ENCODE results near the gene COL23A1. TPM values are rescaled to one million over a fixed set of nuclear protein-coding genes. Genes with fewer than 3 reads are reported as not detected.

Gene COL23A1
- total RNA-seq, 2 experiments from 2014 or later: 0.63 to 0.68 TPM

DNA sequence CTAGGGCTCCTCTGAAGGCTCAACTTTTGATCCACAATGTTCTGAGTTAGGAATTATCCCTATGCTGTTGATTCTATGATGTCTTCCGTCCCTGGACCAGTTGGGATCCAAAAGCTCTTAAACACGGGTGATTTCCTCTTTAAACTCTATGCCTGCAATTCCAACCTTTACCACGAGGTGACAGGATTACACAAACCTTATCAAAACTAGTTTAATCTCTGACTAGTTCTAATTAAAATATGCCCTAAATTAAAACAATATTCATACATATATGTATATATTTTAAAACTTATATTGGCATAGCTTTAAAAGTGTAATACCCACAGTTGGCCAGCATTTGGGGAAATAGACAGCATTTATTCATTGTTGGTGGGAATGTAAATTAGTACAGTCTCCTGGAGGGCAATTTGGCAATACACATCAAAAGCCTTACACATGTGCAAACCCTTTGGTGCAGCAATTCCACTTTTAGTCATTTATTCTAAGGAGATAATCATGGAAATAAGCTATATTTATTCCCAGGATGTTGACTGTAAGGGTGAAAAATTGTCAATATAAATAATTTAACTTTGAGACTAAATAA lies 306.0 kb downstream of the COL23A1 start:
- no peaks in the 10 kb centered on the region for H3K36me3 Mint-ChIP-seq (ENCODE audit: low read depth)
- peaks cover 12% of the 10 kb centered on the region for H3K4me1 Mint-ChIP-seq (ENCODE audit: low read depth)
- POLR2A ChIA-PET: no interaction called here
- DNase-seq (peak; percentile 44), ATAC-seq (no peak)
- no peak overlapping the region for H3K27ac Mint-ChIP-seq
- no peak overlapping the region for H3K4me3 Mint-ChIP-seq
- peaks cover 11% of the 10 kb centered on the region for H3K9me3 Mint-ChIP-seq (ENCODE audit: insufficient read depth)
- CTCF ChIA-PET: interaction anchor here (0.6 to 2.2 kb wide), 8 partner anchors 9 to 354 kb away, joined by 3 to 9 read pairs (median 4); no protein-coding TSS in a partner anchor
- peaks cover 5% of the 10 kb centered on the region for H3K27me3 Mint-ChIP-seq (ENCODE audit: low read depth)

DNA sequence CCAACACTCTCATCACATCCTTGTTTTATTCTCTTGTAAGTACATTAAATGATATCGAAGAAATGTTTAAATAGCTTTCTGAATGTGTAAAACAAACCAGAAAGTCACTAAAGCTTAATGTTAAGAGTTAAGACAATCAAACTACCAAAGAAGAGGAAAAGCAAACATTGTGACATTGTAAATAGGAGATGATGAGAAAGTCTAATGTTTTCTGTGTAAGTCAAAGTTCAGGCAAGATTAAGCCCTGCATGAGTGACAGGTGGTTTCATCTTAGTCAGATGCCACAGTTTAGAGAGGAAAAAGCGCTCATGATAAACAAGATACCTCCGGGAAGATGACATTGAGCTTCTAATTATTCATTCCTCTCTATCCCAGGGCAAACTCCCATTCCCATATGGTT lies 306.7 kb downstream of the COL23A1 start:
- POLR2A ChIA-PET: no interaction called here
- ATAC-seq (no peak), DNase-seq (no peak)
- Mint-ChIP-seq H3K27me3 (ENCODE audit: low read depth) (peaks cover 5% of the 10 kb centered on the region), H3K9me3 (ENCODE audit: insufficient read depth) (peaks cover 11% of the 10 kb centered on the region), H3K4me1 (ENCODE audit: low read depth) (peaks cover 16% of the 10 kb centered on the region), H3K4me3 (no peak overlapping the region), H3K36me3 (ENCODE audit: low read depth) (no peaks in the 10 kb centered on the region), H3K27ac (no peak overlapping the region)
- CTCF ChIA-PET: interaction anchor here (0.8 to 2.2 kb wide), 7 partner anchors 8 to 355 kb away, joined by 3 to 9 read pairs (median 4); no protein-coding TSS in a partner anchor

DNA sequence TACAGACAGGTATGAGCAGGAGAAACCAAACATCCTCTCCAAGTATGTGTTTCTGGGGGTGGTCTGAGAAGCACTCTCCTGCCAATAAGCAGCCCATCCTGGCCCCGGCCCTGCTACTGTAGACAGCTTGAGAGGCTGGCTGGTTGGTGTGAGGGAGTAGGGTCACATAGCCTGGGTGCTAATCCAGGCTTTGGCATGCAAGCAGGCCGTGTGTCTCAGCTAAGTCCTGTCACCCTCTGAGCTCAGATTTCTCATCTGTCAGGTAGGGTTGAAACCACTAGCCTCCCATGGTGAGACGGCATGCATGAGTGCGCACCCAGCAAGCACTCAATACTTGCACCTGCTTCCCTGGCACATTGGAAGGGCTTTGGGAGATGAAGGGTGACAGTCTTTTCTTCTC lies 307.8 kb downstream of the COL23A1 start:
- ATAC-seq (no peak), DNase-seq (no peak)
- no peak overlapping the region for H3K4me3 Mint-ChIP-seq
- ChIA-PET CTCF (interaction anchor here (1.0 to 1.7 kb wide), 2 partner anchors 270 to 343 kb away, joined by 3 to 6 read pairs; no protein-coding TSS in a partner anchor), POLR2A (no interaction called here)
- peaks cover 11% of the 10 kb centered on the region for H3K9me3 Mint-ChIP-seq (ENCODE audit: insufficient read depth)
- peaks cover 3% of the 10 kb centered on the region for H3K27me3 Mint-ChIP-seq (ENCODE audit: low read depth)
- H3K36me3 Mint-ChIP-seq (ENCODE audit: low read depth): no peaks in the 10 kb centered on the region
- peaks cover 19% of the 10 kb centered on the region for H3K4me1 Mint-ChIP-seq (ENCODE audit: low read depth)
- H3K27ac Mint-ChIP-seq: no peak overlapping the region

DNA sequence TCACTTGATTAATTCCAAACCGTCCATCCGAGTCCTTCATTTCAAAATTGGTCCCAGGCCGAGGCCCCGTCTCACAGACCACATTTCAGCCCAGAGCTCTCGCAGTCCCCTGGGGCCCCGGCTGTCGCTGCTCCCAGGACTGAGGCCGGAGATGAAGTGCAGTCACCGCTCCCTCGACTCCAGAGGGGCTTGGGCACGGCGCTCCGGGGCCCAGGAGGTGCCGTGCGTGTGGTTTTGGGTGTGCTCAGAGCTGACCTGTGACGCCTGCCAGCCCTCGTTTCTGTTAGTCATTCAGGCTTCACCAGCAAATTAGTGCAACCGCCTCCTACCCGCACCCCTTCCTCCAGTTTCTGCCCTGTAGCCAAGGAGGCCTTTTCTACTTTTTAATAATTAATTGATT lies 308.9 kb downstream of the COL23A1 start:
- DNase-seq: no peak
- peaks cover 11% of the 10 kb centered on the region for H3K9me3 Mint-ChIP-seq (ENCODE audit: insufficient read depth)
- no peak overlapping the region for H3K4me3 Mint-ChIP-seq
- H3K4me1 Mint-ChIP-seq (ENCODE audit: low read depth): peaks cover 19% of the 10 kb centered on the region
- ATAC-seq: no peak
- H3K36me3 Mint-ChIP-seq (ENCODE audit: low read depth): no peaks in the 10 kb centered on the region
- H3K27ac Mint-ChIP-seq: no peak overlapping the region
- peaks cover 3% of the 10 kb centered on the region for H3K27me3 Mint-ChIP-seq (ENCODE audit: low read depth)
- ChIA-PET POLR2A (no interaction called here), CTCF (interaction anchor here (1.4 to 2.5 kb wide), 2 partner anchors 270 to 307 kb away, joined by 7 to 12 read pairs; no protein-coding TSS in a partner anchor)

DNA sequence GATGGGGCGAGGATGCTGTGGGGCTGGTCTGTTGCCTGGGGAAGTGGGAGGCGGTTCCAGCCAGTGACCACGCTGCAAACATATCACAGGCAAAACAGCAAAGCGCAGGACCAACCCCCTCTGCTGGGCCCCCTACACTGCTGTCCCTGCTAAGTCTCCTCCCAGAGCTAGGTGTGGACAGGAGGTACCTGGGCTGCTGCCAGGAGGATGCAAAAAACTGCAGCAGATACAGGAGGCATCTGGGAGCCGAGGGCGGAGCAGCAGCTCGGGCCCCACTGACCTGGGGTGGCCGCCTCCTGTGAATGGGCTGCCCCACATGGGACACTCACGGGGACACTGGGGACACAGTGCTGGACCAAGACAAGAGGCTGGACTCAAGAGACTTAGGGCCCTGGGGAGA lies 309.6 kb downstream of the COL23A1 start:
- DNase-seq: no peak
- H3K4me3 Mint-ChIP-seq: no peak overlapping the region
- H3K27me3 Mint-ChIP-seq (ENCODE audit: low read depth): peaks cover 3% of the 10 kb centered on the region
- CTCF ChIA-PET: interaction anchor here (0.5 to 2.5 kb wide), 16 partner anchors 9 to 1213 kb away, joined by 3 to 12 read pairs (median 4); partner anchors contain the start of gene COL23A1
- no peak for ATAC-seq
- H3K36me3 Mint-ChIP-seq (ENCODE audit: low read depth): no peaks in the 10 kb centered on the region
- H3K4me1 Mint-ChIP-seq (ENCODE audit: low read depth): peaks cover 19% of the 10 kb centered on the region
- POLR2A ChIA-PET: interaction anchor here (0.7 kb wide), 1 partner anchor 276 kb away, joined by 3 read pairs; no protein-coding TSS in a partner anchor
- no peak overlapping the region for H3K27ac Mint-ChIP-seq
- H3K9me3 Mint-ChIP-seq (ENCODE audit: insufficient read depth): peaks cover 11% of the 10 kb centered on the region

DNA sequence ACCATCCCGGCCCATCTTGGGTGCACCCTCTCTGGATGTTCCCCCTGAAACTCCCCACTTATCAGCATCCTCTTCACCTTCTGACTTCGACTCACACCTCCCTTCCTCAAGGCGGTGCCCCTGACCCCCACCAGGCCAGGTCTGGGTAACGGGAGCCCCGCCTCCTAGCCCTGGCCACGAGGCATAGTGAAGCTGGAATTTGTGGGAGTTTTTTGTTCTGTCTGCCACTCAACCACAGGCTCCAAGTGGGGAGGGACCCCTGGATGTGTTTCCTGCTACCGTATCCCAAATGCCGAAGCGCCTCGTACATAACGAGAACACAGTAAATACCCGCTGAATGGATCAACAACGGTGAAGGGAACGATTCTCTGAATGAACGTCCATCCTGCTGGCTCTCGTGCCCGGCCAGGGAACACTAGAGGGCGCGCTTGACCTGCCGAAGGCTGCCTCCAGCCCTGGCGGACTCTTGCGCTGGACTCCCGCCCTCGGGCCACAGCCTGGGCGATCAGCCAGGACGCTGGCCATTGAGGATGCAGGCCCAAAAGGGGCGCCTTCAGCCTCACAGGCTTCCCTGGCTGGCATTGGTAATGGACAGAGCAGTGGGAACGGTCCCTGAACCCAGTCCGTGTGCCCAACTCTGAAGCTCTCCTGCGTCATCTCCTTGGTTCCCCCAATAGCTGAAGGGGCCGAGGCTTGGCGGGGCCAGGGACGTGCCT lies 310.3 kb downstream of the COL23A1 start:
- peaks cover 3% of the 10 kb centered on the region for H3K27me3 Mint-ChIP-seq (ENCODE audit: low read depth)
- H3K4me1 Mint-ChIP-seq (ENCODE audit: low read depth): peaks cover 19% of the 10 kb centered on the region
- DNase-seq (peak; percentile 79), ATAC-seq (peak; percentile 82)
- H3K4me3 Mint-ChIP-seq: no peak overlapping the region
- POLR2A ChIA-PET: interaction anchor here (0.7 kb wide), 1 partner anchor 277 kb away, joined by 3 read pairs; no protein-coding TSS in a partner anchor
- no peaks in the 10 kb centered on the region for H3K36me3 Mint-ChIP-seq (ENCODE audit: low read depth)
- CTCF ChIA-PET: interaction anchor here (0.5 to 2.5 kb wide), 17 partner anchors 9 to 1214 kb away, joined by 3 to 12 read pairs (median 3); partner anchors contain the start of gene COL23A1
- peak overlapping the region; percentile 81 for H3K27ac Mint-ChIP-seq
- peaks cover 11% of the 10 kb centered on the region for H3K9me3 Mint-ChIP-seq (ENCODE audit: insufficient read depth)

DNA sequence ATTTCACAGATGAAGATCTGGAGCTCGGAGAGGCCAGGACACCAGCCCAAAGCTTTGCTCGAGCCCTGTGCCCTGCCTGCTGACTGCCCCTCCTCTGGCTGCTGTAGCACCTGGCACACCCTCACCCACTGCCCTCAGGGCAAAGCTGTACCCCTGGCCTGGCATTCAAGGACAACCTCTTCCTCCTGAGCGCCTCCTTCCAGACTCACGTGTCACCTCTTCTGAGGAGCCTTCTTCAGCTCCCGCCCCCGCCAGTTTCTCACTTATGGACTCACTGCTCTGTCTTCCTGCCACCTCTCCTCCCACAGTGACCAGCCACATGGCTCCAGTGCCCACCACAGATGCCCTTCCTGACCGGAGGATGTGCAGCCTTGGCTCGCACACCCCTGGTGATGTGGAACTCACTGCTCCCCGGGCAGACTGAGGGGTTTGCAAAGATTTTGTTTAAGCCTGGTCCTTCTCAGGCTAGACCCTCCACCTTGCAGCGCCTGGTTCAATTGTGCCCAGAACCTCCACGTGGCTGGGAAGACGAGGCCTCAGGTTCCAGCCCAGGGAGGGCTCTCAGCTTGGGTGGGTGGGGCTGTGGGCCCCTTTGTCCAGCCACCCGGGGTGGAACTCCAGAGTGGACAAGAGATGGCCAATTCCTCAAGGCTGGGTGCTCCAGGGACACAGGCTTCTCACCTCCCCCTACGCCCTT lies 311.0 kb downstream of the COL23A1 start:
- H3K9me3 Mint-ChIP-seq (ENCODE audit: insufficient read depth): peaks cover 11% of the 10 kb centered on the region
- H3K4me3 Mint-ChIP-seq: no peak overlapping the region
- H3K4me1 Mint-ChIP-seq (ENCODE audit: low read depth): peaks cover 19% of the 10 kb centered on the region
- peak; percentile 12 for ATAC-seq
- peaks cover 3% of the 10 kb centered on the region for H3K27me3 Mint-ChIP-seq (ENCODE audit: low read depth)
- peak overlapping the region; percentile 81 for H3K27ac Mint-ChIP-seq
- no peak for DNase-seq
- H3K36me3 Mint-ChIP-seq (ENCODE audit: low read depth): no peaks in the 10 kb centered on the region
- ChIA-PET CTCF (interaction anchor here (0.6 to 2.5 kb wide), 9 partner anchors 8 to 311 kb away, joined by 3 to 12 read pairs (median 6); partner anchors contain the start of gene COL23A1), POLR2A (no interaction called here)

DNA sequence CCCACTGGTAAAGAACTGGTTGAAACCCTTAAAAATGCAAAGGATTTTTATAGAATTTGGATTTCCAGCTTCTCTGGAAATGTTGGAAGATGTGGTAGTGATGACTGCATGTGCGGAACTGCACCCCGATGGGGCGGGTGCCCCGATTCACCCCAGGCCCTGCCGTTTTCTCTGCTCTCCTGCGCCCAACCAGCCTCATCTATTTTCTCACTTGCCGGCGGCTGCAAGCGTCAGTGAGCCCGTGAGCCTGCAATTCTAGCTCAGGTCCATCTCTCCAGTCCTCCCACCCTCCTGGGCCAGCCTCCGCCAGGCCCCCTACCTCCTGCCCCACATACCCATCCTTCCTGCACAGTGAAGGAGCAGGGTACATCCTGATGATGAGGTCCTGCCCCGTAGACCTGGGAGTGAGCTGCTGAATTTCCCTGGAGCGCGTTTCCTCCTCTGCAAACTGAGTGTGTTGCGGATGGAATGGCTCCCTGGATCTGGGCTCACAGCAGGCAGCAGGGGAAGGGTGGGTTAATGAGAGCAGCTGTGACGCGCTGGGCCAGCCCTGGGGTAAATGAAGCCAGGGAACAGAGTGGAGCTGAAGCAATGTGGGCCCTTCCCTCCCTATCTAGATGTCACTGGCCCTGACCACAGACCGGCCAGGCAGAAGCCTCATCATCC lies 311.7 kb downstream of the COL23A1 start:
- Mint-ChIP-seq H3K27ac (peak overlapping the region; percentile 20), H3K27me3 (ENCODE audit: low read depth) (peaks cover 3% of the 10 kb centered on the region), H3K4me3 (no peak overlapping the region), H3K4me1 (ENCODE audit: low read depth) (peaks cover 19% of the 10 kb centered on the region), H3K36me3 (ENCODE audit: low read depth) (no peaks in the 10 kb centered on the region), H3K9me3 (ENCODE audit: insufficient read depth) (peaks cover 5% of the 10 kb centered on the region)
- no peak for DNase-seq
- ChIA-PET CTCF (interaction anchor here (0.6 to 1.7 kb wide), 4 partner anchors 42 to 311 kb away, joined by 3 to 7 read pairs (median 5); partner anchors contain the start of gene COL23A1), POLR2A (no interaction called here)
- no peak for ATAC-seq

DNA sequence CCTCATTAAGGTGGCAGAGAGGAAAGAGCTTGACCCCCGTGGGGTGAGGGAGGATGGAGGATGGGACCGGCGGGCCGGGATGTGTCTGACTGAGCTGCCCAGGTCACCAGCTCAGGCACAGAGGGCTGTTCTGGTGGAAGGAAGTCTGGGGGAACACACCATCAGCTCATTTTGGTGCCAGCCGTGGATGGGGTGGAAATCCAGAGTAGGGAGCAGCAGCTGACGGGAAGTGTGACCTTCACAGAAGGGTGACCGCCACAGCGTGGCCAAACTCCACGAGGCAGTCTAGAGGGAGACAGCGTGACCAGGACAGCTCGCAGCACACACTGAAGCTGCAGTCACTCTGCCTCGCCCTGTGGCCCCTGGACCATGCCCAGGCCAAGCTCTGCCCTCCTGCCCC lies 312.3 kb downstream of the COL23A1 start:
- ChIA-PET CTCF (interaction anchor here (1.6 to 1.7 kb wide), 2 partner anchors 43 to 183 kb away, joined by 6 to 7 read pairs; no protein-coding TSS in a partner anchor), POLR2A (interaction anchor here (0.6 kb wide), 1 partner anchor 61 kb away, joined by 3 read pairs; no protein-coding TSS in a partner anchor)
- ATAC-seq (no peak), DNase-seq (no peak)
- Mint-ChIP-seq H3K27me3 (ENCODE audit: low read depth) (peaks cover 3% of the 10 kb centered on the region), H3K4me3 (no peak overlapping the region), H3K4me1 (ENCODE audit: low read depth) (peaks cover 19% of the 10 kb centered on the region), H3K9me3 (ENCODE audit: insufficient read depth) (no peaks in the 10 kb centered on the region), H3K27ac (peak overlapping the region; percentile 3), H3K36me3 (ENCODE audit: low read depth) (no peaks in the 10 kb centered on the region)

DNA sequence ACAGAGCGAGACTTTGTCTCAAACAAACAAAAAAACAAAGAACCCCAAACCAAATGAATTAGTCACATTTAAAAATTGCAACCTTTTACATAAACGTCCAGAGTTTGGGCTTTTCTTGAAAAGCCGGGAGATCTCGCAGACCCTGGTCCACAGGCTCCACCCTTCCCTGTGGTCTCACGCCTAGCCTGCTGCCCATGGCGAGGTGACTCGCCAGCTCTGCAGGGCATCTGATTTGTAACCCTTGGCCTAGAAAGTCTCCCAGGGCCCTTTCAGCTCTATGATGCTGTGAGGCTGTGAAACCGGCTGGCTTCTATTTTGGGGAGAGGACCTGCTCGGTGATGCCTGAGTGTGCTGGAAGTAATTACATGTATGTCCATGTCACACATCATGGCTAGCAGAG lies 312.8 kb downstream of the COL23A1 start:
- Mint-ChIP-seq H3K9me3 (ENCODE audit: insufficient read depth) (no peaks in the 10 kb centered on the region), H3K4me3 (no peak overlapping the region), H3K27me3 (ENCODE audit: low read depth) (peaks cover 3% of the 10 kb centered on the region), H3K36me3 (ENCODE audit: low read depth) (no peaks in the 10 kb centered on the region), H3K4me1 (ENCODE audit: low read depth) (peaks cover 19% of the 10 kb centered on the region), H3K27ac (peak overlapping the region; percentile 3)
- ChIA-PET CTCF (interaction anchor here (1.6 to 1.7 kb wide), 2 partner anchors 42 to 184 kb away, joined by 6 to 7 read pairs; no protein-coding TSS in a partner anchor), POLR2A (interaction anchor here (0.6 kb wide), 1 partner anchor 62 kb away, joined by 3 read pairs; no protein-coding TSS in a partner anchor)
- DNase-seq (no peak), ATAC-seq (no peak)

Data from activated CD8-positive, alpha-beta T cell treated with anti-CD3 and anti-CD28 coated beads, Interleukin-2, amount 10 ng/mL, durations not matched to agents 7 days and 5 days (primary cell).